Suprapubic skin (tissue), 3 donors: ENCODE data around the gene INSIG1.

Experiments used
- EP300 ChIP-seq: sonication (generic); formaldehyde crosslinking; IDR thresholded peaks from one replicate; pipeline ENCODE4 v1.6.1; 2017; ENCODE audit warnings: antibody characterized with exemption
- POLR2A ChIP-seq, 2 donors: fragments of 450-650 bp; IDR thresholded peaks; one replicate each; pipeline ENCODE4 v1.6.1; 2017; ENCODE audit warnings: antibody characterized with exemption in 2 of 2, mild to moderate bottlenecking in 2 of 2, moderate library complexity in 2 of 2
- TF ChIP-seq, protein P1 (sequence below), 2 donors: fragments of 200-600 bp in 1 of 2; fragments of 450-650 bp in 1 of 2; sonication (generic) in 1 of 2; IDR thresholded peaks; one replicate each; pipeline ENCODE4 v1.5.1; 2016 to 2019; ENCODE audit warnings: antibody characterized with exemption in 2 of 2, mild to moderate bottlenecking in 1 of 2, moderate library complexity in 1 of 2

DNA sequence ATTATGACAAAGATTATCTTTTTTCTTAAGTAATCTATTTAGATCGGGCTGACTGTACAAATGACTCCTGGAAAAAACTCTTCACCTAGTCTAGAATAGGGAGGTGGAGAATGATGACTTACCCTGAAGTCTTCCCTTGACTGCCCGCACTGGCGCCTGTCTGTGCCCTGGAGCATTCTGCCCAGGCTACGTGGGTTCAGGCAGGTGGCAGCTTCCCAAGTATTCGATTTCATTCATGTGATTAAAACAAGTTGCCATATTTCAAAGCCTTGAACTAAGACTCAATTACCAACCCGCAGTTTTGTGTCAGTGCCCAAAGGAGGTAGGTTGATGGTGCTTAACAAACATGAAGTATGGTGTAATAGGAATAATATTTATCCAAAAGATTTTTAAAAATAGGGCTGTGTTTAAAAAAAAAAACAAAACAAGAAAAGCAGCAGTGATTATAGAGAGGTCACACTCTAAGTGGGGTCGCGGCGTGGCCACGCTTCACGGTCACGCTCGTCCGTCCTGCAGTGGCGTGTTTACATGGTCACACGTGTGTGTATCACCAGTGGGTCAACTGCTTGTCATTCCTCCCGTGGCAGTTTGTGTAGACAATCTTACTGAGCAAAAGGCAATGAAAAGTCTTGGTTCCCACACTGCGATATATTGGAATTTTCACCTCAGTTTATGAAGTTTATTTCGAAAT is 10.8 kb downstream of the INSIG1 start:
- TF ChIP-seq, protein P1, sequence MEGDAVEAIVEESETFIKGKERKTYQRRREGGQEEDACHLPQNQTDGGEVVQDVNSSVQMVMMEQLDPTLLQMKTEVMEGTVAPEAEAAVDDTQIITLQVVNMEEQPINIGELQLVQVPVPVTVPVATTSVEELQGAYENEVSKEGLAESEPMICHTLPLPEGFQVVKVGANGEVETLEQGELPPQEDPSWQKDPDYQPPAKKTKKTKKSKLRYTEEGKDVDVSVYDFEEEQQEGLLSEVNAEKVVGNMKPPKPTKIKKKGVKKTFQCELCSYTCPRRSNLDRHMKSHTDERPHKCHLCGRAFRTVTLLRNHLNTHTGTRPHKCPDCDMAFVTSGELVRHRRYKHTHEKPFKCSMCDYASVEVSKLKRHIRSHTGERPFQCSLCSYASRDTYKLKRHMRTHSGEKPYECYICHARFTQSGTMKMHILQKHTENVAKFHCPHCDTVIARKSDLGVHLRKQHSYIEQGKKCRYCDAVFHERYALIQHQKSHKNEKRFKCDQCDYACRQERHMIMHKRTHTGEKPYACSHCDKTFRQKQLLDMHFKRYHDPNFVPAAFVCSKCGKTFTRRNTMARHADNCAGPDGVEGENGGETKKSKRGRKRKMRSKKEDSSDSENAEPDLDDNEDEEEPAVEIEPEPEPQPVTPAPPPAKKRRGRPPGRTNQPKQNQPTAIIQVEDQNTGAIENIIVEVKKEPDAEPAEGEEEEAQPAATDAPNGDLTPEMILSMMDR (IDR thresholded peaks at IDR 0.05): no peak
- TF ChIP-seq EP300: no peak
- no peak for TF ChIP-seq POLR2A (IDR thresholded peaks at IDR 0.05)
